Kidney capillary endothelial cell (primary cell): ENCODE results near the gene HOXD11.

ENCODE experiments used
- DNase-seq: peaks from one replicate; pipeline ENCODE4 v3.0.0-alpha.2; 2018; ENCODE audit warnings: low spot score

HOXD11 gene

DNA sequence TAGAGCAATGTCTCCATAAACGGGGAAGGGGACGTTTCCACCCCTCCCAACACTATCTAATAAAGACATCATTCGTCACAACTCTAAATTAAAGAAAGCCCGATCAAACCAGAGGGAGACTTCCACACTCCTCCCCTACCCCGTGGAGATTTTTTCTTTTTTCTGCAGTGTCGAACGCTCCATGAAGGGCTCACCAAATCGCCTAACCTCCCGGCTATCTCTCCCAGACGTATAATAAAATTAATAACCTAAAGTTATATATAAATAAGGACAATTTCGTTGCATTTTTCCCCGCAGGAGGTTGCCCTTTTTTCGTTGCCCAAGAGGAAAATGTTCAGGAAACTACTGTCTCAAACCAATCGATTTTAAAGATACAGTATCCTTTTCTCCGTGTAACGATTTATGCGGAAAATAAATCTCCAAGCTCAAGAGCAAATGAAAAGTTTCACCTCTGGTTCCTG, 25.7 kb upstream of the HOXD11 start:
- no peak for DNase-seq

DNA sequence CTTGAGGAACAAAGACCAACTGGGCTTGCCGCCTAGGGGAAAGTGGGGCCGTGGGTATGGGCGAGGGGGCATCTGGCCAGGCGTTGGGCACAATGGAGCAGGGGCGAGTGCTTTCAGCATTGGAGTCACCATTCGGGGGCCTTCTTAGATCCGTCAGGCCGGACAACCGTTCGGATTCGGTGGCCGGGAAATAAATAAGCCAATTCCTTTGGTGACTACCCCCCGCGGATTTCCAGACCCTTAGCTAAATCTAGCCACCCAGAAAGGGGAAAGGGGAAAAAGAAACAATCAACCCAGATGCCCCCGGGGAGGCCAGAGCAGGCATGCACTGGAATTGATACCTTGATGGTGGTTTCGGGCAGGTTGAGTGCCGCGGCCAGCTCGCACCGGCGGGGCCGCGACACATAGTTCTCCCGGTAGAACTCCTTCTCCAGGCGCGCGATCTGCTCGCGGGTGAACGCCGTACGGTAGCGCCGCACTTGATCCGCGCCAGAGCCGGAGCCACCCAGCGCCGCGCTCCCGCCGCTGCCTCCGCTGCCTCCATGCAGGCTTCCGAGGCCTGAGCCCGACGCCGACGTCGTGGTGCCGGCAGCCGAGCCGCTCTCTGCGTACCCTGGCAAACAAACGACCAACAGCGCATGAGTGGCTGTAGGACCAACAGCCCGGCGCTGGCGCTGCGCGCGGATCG, 25.1 kb upstream of the HOXD11 start:
- DNase-seq, result no peak

DNA sequence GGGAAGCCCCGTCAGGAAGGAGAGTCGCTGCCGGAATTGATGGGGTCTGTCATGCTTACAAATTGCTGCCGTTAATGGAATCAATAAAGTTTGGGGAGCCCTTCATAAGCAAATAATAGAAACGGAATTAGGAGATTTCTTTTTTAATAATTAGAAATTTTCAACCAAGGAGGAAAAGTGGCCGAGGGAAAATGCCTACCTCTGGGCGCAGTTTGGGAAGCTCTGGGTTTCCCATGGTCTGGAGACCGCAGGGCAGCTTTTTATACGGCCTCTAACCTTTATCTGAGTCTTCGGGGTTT, 24.6 kb upstream of the HOXD11 start:
- no peak for DNase-seq

DNA sequence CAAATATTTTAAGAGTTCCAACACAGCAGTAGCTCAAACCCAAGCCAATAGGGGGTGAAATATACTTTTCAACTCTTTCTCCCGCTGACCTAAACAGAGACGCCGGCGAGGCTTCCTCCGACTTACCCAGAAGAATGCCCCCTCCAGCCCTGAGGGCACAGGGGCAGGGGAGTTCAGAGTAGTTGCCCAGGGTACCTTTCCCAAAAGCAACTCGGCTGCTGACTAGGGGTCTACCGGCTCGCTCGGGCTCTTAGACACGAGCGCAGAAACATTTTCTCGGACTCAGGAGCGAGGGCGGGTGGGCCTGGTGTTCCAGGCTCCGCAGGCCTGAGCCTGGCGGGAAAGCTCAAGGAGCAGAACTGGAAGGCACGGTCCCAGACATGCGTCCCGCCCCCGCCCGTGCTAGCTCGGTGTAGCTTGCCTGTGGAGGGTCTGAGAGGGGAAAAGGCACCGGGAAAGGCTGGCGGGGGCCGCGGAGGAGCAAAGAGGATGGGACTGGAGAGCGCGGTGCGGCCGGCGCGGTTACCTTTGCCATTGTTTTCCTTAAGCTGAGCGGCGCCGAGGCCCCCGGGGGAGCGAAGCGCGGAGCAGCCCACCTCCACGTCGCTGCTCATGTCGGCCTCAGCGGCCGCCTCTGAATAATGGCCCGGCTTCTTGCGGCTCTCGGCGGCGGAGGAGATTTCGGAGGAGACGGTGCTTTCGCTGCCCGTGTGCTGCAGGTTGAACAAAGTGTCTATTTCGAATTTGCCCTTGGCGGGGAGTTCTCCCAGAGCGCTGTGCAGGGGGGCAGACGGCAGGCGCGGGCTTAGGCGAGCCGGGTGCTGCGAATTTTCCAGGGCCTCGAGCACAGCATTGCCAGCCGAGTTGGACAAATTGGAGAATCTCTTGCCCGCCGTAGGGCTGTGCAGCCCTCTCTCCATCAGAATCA, 24.0 kb upstream of the HOXD11 start:
- no peak for DNase-seq

GRCh38 chr2:176083796-176084261, 23.3 kb upstream of the HOXD11 start, which contains the start of gene EVX2:
Gene EVX2, minus strand, starts transcription at chr2:176083962. Its CDS starts 186 bp downstream, at chr2:176083776.
- DNase-seq, result no peak

DNA sequence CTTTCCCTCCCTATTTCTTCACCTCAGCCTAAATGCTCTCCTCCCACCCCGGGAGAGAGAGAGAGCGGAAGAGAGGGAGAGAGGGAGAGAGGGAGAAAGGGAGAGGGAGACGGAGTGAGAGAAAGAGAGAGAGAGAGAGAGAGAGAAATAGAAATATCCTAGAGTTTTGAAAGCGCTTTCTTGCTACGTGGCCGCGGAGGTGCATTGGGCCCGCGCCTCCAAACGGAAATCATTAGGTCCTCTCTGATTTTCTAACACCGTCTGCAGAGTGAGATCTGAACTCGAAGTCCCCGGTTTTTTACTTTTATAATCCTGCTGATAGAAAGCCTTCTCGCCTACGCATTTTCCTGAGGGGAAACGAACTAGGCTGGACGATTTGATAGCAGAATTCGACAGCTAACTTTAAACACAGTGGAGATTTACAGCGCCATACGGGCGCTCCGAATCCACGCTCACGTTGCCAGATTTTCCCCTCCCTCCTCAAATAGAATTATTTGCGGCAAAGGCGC, 22.4 kb upstream of the HOXD11 start:
- DNase-seq, result no peak

DNA sequence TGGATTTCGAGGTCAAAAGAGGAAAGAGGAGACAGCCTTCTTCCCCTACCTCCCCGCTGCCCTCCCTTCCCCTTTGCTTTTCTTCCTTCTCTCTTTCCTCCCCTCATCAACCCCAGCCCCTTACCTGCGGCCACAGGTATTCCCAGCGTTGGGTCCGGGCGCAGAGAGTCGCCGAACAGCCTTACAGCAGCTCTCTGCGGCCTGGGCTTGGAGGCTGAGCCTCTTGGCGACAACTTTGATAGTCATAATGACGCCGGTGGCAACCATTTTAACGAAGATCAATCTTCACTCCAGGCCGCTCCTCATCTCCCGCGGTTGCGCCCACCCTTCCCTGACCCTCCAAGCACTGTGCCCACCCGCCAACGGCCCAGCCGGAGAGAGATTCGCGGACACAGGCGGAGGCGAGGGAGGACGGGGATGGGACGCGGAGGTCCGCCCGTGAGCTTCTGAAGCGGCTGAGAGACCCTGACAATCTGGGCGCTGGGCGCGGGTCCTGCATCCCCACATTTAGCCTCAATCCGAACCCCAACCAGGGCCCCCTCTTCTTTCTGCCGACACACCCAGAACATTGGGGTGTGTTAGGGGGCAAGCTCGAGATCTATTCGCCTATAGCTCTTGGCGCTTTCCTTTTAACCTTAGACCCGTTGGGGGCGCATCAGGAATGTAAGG, 21.8 kb upstream of the HOXD11 start:
- DNase-seq, result no peak

DNA sequence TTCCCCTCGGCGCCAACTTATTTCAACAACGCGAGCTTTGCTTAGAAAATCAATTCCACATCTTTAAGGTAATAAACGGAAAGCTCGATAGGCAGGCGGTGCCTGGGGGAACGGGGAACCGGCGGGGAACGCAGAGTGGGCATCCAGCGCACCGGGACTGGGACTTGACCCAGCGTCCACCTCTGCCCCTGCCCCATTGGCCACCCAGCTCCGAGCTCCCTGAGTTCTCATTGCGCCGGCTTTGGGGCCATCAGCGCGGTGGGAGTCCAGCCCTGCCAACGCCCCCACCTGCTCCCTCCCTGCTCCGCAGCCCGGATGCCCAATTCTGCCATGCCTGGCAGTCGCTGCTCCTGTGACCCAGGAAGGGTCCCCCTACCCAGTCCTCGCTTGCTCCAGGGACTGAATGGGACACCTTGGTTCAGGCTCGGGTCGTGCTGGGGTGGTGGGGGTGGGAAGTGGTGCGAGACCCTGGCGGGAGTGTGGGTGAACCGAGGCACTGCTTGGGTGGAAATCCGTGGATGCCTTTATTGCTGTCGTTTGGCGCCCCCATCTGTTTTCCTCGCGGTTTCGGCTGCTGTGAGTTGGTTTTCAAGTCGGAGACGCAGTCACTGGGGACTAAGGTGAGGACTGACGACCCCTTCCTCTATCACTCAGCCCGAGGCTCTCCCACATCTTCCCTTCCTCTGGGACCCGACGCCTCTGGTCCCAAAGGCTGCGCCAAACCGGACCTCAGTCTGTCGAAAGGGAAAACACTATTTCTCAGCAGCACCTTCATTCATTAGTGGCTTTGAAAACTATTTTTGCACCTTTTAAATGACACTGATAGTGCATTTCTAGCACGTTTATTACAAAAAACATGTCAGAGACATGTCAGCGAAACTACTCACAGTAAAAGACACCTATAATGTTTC, 21.0 kb upstream of the HOXD11 start:
- DNase-seq, result no peak

GRCh38 chr2:176087330-176088047, 19.6 kb upstream of the HOXD11 start:
- no peak for DNase-seq

DNA sequence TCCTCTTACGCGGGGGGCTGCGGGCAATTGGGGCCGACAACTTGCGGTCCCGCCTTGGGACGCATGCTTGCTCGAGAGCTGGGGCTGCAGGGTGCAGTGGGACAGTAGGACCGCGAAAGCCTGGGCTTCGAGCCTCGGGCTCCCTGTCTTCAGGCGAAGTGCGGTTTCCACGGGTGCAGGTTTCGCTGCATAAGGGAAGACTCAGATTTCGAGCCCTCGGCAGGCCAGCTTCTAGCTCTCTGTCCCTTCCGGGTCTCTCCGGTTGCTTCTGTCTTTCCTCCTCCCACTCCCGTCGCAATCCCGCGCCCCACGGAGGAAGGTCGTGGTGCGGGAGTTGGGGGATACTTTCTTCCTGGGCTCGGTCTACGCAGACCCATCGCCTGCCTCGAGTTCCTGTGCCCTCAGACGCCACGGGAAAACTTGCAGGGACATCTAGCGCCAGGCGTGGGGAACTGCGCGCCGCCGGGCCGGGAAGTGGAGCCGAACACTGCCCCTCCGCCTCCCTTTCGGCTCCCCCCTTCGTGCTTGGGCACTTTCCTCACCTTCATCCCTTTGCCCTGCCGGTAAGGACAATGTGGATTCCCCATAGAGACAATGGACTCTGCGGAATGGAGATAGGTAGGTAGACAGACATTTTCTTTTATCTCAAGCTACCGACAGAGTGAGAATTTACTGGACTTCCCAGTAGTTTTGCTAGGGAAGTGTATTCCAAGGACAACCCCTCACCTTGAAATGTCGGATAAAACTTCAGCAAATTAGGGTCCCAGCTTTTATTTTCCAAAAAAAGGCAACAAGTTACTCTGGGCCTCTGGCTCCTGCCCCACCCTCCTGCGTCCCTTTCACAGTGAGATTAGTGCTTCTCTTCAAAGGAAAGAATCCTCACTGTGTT, 18.8 kb upstream of the HOXD11 start:
- DNase-seq, result no peak

- no peak for DNase-seq
Measured at GRCh38 chr2:176088937-176089842, 17.9 kb upstream of the HOXD11 start.

GRCh38 chr2:176089843-176090395, 17.2 kb upstream of the HOXD11 start:
- no peak for DNase-seq

DNA sequence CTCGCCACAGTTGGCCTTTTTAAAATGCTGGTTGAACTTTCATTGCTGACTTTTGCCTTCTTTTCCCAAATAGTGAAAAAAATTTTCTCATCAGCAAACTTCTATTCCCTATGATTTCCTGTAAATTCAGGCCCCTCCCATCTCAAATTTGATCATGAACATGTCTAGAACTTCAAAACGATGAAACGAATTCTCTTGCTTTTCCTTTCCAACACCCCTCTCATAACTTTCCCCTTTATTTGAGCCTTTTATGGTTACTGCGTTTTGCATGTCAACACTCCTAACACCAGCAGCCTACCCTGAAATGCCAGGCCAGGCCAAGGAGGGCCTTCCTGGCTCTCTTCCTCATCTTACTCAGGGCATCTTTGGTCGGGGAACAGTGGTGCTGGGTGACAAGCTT, 16.2 kb upstream of the HOXD11 start:
- DNase-seq, result no peak

GRCh38 chr2:176091329-176092258, 15.5 kb upstream of the HOXD11 start:
- no peak for DNase-seq

DNA sequence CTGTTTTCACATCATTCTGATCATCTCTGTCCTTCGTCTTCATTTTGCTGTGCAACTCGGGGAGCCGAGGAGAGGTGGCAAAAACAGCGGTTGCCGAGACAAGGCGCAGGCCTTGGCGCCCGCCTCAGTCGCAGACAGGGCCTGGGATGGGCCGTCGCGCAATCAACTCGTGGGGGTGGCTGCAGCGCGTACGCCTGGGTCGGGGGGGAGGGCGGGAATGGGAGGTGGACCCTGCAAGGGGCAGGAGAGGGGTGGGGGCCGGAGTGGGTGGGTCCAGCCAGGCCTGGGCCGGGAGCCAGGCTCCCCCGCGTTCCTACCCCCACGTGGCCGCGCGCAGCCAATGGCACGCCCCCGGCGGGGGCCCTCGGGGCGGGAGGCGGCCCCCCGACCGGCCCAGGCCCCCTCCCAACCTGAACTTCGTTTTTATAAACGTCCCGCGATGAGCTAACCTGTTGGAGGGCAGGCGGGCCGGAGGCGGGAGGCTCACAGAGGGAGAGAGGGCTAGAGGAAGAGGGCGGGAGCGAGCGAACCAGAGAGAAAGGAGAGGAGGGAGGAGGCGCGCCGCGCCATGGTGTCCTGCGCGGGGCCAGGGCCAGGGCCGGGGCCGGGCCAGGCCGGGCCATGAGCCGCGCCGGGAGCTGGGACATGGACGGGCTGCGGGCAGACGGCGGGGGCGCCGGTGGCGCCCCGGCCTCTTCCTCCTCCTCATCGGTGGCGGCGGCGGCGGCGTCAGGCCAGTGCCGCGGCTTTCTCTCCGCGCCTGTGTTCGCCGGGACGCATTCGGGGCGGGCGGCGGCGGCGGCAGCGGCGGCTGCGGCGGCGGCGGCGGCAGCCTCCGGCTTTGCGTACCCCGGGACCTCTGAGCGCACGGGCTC, 14.6 kb upstream of the HOXD11 start, which contains the start of gene HOXD13:
TSS of gene HOXD13 (plus strand) at position 452 of the 875 bp plus-strand sequence. CDS start at position 622, 170 bp downstream.
- DNase-seq, result no peak
